COLO829 (cell line): ENCODE measurements around the gene AK2.

Source experiments
- DNase-seq: peaks from one replicate; pipeline ENCODE4 v3.0.0; 2012; ENCODE audit warnings: low spot score

AK2 gene

GRCh38 chr1:33022650-33023200 is 14.0 kb downstream of the AK2 start:
- DNase-seq, result no peak

GRCh38 chr1:33021567-33022431 is 14.9 kb downstream of the AK2 start:
- DNase-seq, result no peak

- no peak for DNase-seq
Observed at GRCh38 chr1:33018112-33018511, 18.6 kb downstream of the AK2 start.

GRCh38 chr1:33017175-33017574 is 19.5 kb downstream of the AK2 start:
- DNase-seq, result no peak

- no peak for DNase-seq
Observed at GRCh38 chr1:33015216-33015615, 21.5 kb downstream of the AK2 start.

- no peak for DNase-seq
Observed at GRCh38 chr1:33014464-33015163, 22.1 kb downstream of the AK2 start.

GRCh38 chr1:33013791-33014190 is 22.9 kb downstream of the AK2 start:
- no peak for DNase-seq

- DNase-seq, result no peak
Observed at GRCh38 chr1:33012165-33012564, 24.5 kb downstream of the AK2 start.

GRCh38 chr1:33010932-33011731 is 25.6 kb downstream of the AK2 start:
- peak; percentile 88 for DNase-seq

GRCh38 chr1:33009561-33009960 is 27.1 kb downstream of the AK2 start:
- no peak for DNase-seq

- no peak for DNase-seq
Observed at GRCh38 chr1:33008051-33008914, 28.4 kb downstream of the AK2 start.

- peak; percentile 90 for DNase-seq
Observed at GRCh38 chr1:33007190-33008050, 29.3 kb downstream of the AK2 start.

GRCh38 chr1:33005838-33006421 is 30.8 kb downstream of the AK2 start:
- DNase-seq, result no peak

- peak; percentile 94 for DNase-seq
Observed at GRCh38 chr1:33005117-33005837, 31.4 kb downstream of the AK2 start.

- peak; percentile 69 for DNase-seq
Observed at GRCh38 chr1:33004613-33005012, 32.1 kb downstream of the AK2 start.

- DNase-seq, result no peak
Observed at GRCh38 chr1:33003657-33004056, 33.0 kb downstream of the AK2 start.

GRCh38 chr1:33002006-33002405 is 34.7 kb downstream of the AK2 start:
- DNase-seq, result no peak

- DNase-seq, result no peak
Observed at GRCh38 chr1:33001282-33001681, 35.4 kb downstream of the AK2 start.

- no peak for DNase-seq
Observed at GRCh38 chr1:33000427-33001026, 36.2 kb downstream of the AK2 start.
